Prostate gland (tissue), 2 donors: ENCODE data around the gene NKX1-1. TPM values are rescaled to one million over a fixed set of nuclear protein-coding genes. Genes with fewer than 3 reads are reported as not detected.

Source experiments
- DNase-seq: peaks from one replicate; pipeline ENCODE4 v3.0.0-alpha.2; 2019; ENCODE audit warnings: low spot score
- H3K27ac ChIP-seq, 2 donors: fragments of 200-600 bp; sonication (generic); 2 replicates each; pipeline ENCODE4 v1.5.1; 2017 to 2019
- H3K27me3 ChIP-seq: fragments of 200-600 bp; sonication (generic); replicated peaks from 2 replicates; pipeline ENCODE4 v1.5.1; 2019; ENCODE audit not compliant: insufficient read depth
- H3K36me3 ChIP-seq, 2 donors: fragments of 200-600 bp; sonication (generic); 1 replicate in 1 of 2; 2 replicates in 1 of 2; pipeline versions ENCODE4 v1.5.1 to v1.8.1; 2017 to 2019
- H3K4me1 ChIP-seq: fragments of 200-600 bp; sonication (generic); replicated peaks from 2 replicates; pipeline ENCODE4 v1.5.1; 2019
- H3K4me3 ChIP-seq, 2 donors: fragments of 200-600 bp; sonication (generic); 2 replicates each; pipeline ENCODE4 v1.5.1; 2017 to 2019
- H3K9me3 ChIP-seq: fragments of 200-600 bp; sonication (generic); 2 replicates; pipeline ENCODE4 v1.5.1; 2017
- CTCF ChIP-seq, 4 experiments: fragments of 200-600 bp in 2 of 4; fragments of 450-650 bp in 2 of 4; sonication (generic) in 2 of 4; IDR thresholded peaks; 1 replicate in 3 of 4; 2 replicates in 1 of 4; pipeline ENCODE4 v1.5.1; 2016 to 2019; ENCODE audit warnings: antibody characterized with exemption in 4 of 4, mild to moderate bottlenecking in 2 of 4, moderate library complexity in 2 of 4
- POLR2A ChIP-seq: fragments of 450-650 bp; IDR thresholded peaks from one replicate; pipeline ENCODE4 v1.6.1; 2016; ENCODE audit warnings: antibody characterized with exemption, mild to moderate bottlenecking
- POLR2AphosphoS5 ChIP-seq: sonication (generic); formaldehyde crosslinking; IDR thresholded peaks from one replicate; pipeline ENCODE4 v1.6.1; 2017; ENCODE audit warnings: antibody characterized with exemption
- WGBS: methylation state at CpG from one replicate; pipeline ENCODE4 v1.1.5; 2018; 5-methylcytosine and 5-hydroxymethylcytosine counted together
- intact Hi-C: fragments of 100-400 bp; cut with DNase I; formaldehyde crosslinking; loops from one replicate; pipeline ENCODE4 v1.14.2; 2022
- total RNA-seq, 2 donors: library from RNA; depleted of rRNA; stranded (reverse); fragments of >200 nt; gene quantifications; one replicate each; pipeline ENCODE4 v1.1.0, GENCODE V29; 2016

NKX1-1 gene
- total RNA-seq, 2 donors from 2014 or later: not detected

GRCh38 chr4:1406981-1407656 is 877 bp upstream of the NKX1-1 start:
- DNase-seq: peak; percentile 2
- TF ChIP-seq POLR2A (no peak), CTCF (IDR thresholded peaks at IDR 0.05) (no peak), POLR2AphosphoS5 (no peak)
- Histone ChIP-seq H3K9me3 (no peaks in the 10 kb centered on the region), H3K4me3 (no peak overlapping the region), H3K27ac (no peak overlapping the region), H3K4me1 (peaks cover 5% of the 10 kb centered on the region), H3K27me3 (peaks cover 84% of the 10 kb centered on the region), H3K36me3 (no peaks in the 10 kb centered on the region)
- intact Hi-C loops: no loop called here
- WGBS: 8% methylated on average over 36 of the region's 50 CpGs

GRCh38 chr4:1405636-1406393 is 427 bp downstream of the NKX1-1 start:
- H3K4me1 ChIP-seq: peaks cover 6% of the 10 kb centered on the region
- no peak for TF ChIP-seq POLR2A
- TF ChIP-seq CTCF (IDR thresholded peaks at IDR 0.05): no peak
- no peak for TF ChIP-seq POLR2AphosphoS5
- H3K27me3 ChIP-seq: peaks cover 85% of the 10 kb centered on the region
- intact Hi-C loops: no loop called here
- no peak overlapping the region for H3K4me3 ChIP-seq
- no peaks in the 10 kb centered on the region for H3K9me3 ChIP-seq
- peak; percentile 2 for DNase-seq
- H3K27ac ChIP-seq: no peak overlapping the region
- no peaks in the 10 kb centered on the region for H3K36me3 ChIP-seq
- WGBS: 5% methylated on average over 68 of the region's 90 CpGs

- Histone ChIP-seq H3K27ac (no peak overlapping the region), H3K36me3 (no peaks in the 10 kb centered on the region), H3K4me1 (peaks cover 6% of the 10 kb centered on the region), H3K27me3 (peaks cover 91% of the 10 kb centered on the region), H3K4me3 (no peak overlapping the region), H3K9me3 (no peaks in the 10 kb centered on the region)
- no peak for DNase-seq
- WGBS: 6% methylated on average over 26 of the region's 26 CpGs
- intact Hi-C loops: no loop called here
- no peak for TF ChIP-seq POLR2AphosphoS5
These were observed 997 bp downstream of the NKX1-1 start for GRCh38 chr4:1405254-1405635.

GRCh38 chr4:1404573-1405253 is 1.5 kb downstream of the NKX1-1 start:
- Histone ChIP-seq H3K27ac (no peak overlapping the region), H3K4me1 (peaks cover 6% of the 10 kb centered on the region), H3K27me3 (peaks cover 94% of the 10 kb centered on the region), H3K36me3 (no peaks in the 10 kb centered on the region), H3K9me3 (no peaks in the 10 kb centered on the region), H3K4me3 (no peak overlapping the region)
- peak; percentile 2 for DNase-seq
- TF ChIP-seq POLR2A: no peak
- no peak for TF ChIP-seq CTCF (IDR thresholded peaks at IDR 0.05)
- TF ChIP-seq POLR2AphosphoS5: no peak
- WGBS: 6% methylated on average over 50 of the region's 54 CpGs
- intact Hi-C loops: no loop called here
